AG04450 (cell line): ENCODE data around the gene LCP1. TPM values are rescaled to one million over a fixed set of nuclear protein-coding genes. Genes with fewer than 3 reads are reported as not detected.

Experiments
- CTCF ChIA-PET: fragments of 300-600, 350-600 bp; formaldehyde crosslinking; extraction: SDS; loops from one replicate; lab custom pipeline; 2022; ENCODE audit warnings: antibody characterized with exemption, inconsistent platforms; lab: Charles Lee
- POLR2A ChIA-PET: fragments of 350-600 bp; formaldehyde crosslinking; extraction: SDS; loops from one replicate; lab custom pipeline; 2021; ENCODE audit warnings: antibody characterized with exemption, inconsistent platforms; lab: Yijun Ruan, JAX
- DNase-seq: peaks from one replicate; pipeline ENCODE4 v3.0.0-alpha.2; 2011; ENCODE audit warnings: low read depth, low spot score
- H3K27ac ChIP-seq: one replicate; pipeline ENCODE4 v1.5.1; 2012; ENCODE audit warnings: low read depth, low read length, control low read depth
- H3K27me3 ChIP-seq: one replicate; pipeline ENCODE4 v1.6.0; 2012; ENCODE audit warnings: low read length; ENCODE audit not compliant: control insufficient read depth, insufficient read depth
- H3K4me3 ChIP-seq: 2 replicates; pipeline ENCODE4 v1.5.1; 2011; ENCODE audit warnings: mild to moderate bottlenecking, low read depth, low read length, control low read depth
- H3K9me3 ChIP-seq: 2 replicates; pipeline ENCODE4 v1.5.1; 2012; ENCODE audit warnings: low read length; ENCODE audit not compliant: control insufficient read depth, insufficient read depth
- polyA plus RNA-seq: library from polyadenylated mRNA; depleted of rRNA; stranded (reverse); fragments of >200 nt; gene quantifications from 2 replicates; pipeline ENCODE4 v1.2.3, GENCODE V29; 2011
- TF ChIP-seq, protein P1 (sequence below): IDR thresholded peaks from 2 replicates; pipeline ENCODE4 v1.5.1; 2011; ENCODE audit warnings: low read depth, low read length, control low read depth, inconsistent platforms

LCP1 gene
- polyA plus RNA-seq, 1 experiment = not detected

DNA sequence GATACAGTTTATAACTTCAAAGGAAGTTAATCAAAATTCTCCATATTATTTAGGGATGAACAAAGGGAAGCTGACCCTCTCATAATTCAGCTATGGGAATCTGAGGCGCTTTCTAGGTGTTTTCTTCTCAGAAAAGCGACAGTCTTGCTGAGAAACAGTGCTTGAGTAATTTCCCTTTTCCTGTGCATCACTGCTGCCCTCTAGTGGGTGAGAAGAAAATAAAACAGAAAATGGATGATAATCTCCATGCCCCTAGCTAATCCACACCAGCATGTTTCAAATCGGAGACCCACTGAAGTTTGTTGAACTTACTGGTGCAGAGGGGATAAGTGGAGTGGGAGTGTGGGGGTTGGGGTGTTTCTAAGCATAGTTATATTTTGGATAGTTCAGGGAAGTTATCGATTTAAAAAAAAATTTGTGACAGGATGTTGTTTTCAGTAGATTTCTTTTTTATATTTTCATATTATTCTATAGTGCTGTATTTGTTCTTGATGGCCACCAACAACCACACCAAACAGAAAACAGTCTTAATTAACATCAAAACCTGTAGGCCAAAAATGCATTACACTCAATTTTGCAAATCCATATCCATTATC lies 21.4 kb downstream of the LCP1 start:
- CTCF ChIA-PET = interaction anchor here (0.6 to 3.8 kb wide), 24 partner anchors 8 to 648 kb away, joined by 3 to 30 read pairs (median 4); no protein-coding TSS in a partner anchor
- TF ChIP-seq, protein P1, sequence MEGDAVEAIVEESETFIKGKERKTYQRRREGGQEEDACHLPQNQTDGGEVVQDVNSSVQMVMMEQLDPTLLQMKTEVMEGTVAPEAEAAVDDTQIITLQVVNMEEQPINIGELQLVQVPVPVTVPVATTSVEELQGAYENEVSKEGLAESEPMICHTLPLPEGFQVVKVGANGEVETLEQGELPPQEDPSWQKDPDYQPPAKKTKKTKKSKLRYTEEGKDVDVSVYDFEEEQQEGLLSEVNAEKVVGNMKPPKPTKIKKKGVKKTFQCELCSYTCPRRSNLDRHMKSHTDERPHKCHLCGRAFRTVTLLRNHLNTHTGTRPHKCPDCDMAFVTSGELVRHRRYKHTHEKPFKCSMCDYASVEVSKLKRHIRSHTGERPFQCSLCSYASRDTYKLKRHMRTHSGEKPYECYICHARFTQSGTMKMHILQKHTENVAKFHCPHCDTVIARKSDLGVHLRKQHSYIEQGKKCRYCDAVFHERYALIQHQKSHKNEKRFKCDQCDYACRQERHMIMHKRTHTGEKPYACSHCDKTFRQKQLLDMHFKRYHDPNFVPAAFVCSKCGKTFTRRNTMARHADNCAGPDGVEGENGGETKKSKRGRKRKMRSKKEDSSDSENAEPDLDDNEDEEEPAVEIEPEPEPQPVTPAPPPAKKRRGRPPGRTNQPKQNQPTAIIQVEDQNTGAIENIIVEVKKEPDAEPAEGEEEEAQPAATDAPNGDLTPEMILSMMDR = peak; percentile 79
- Histone ChIP-seq H3K27ac (no peak overlapping the region), H3K4me3 (no peak overlapping the region), H3K27me3 (peaks cover 8% of the 10 kb centered on the region), H3K9me3 (no peaks in the 10 kb centered on the region; the same call in 1 of the 2 replicates)
- POLR2A ChIA-PET = no interaction called here
- DNase-seq = peak; percentile 11

- Histone ChIP-seq H3K9me3 (no peaks in the 10 kb centered on the region; the same call in 1 of the 2 replicates), H3K27me3 (peaks cover 8% of the 10 kb centered on the region), H3K27ac (no peak overlapping the region), H3K4me3 (no peak overlapping the region)
- ChIA-PET CTCF (interaction anchor here (0.5 to 3.8 kb wide), 26 partner anchors 8 to 1070 kb away, joined by 3 to 30 read pairs (median 4); no protein-coding TSS in a partner anchor), POLR2A (no interaction called here)
- DNase-seq = no peak
- TF ChIP-seq, protein P1 = no peak
These were observed 21.9 kb downstream of the LCP1 start for GRCh38 chr13:46160065-46160464.

- CTCF ChIA-PET = interaction anchor here (1.0 to 3.8 kb wide), 8 partner anchors 9 to 535 kb away, joined by 3 to 30 read pairs (median 6); no protein-coding TSS in a partner anchor
- Histone ChIP-seq H3K27ac (no peak overlapping the region), H3K27me3 (peaks cover 8% of the 10 kb centered on the region), H3K9me3 (no peaks in the 10 kb centered on the region; the same call in 1 of the 2 replicates), H3K4me3 (no peak overlapping the region)
- DNase-seq = no peak
- TF ChIP-seq, protein P1 = no peak
- POLR2A ChIA-PET = no interaction called here
These were observed 23.0 kb downstream of the LCP1 start for GRCh38 chr13:46158983-46159382.

DNA sequence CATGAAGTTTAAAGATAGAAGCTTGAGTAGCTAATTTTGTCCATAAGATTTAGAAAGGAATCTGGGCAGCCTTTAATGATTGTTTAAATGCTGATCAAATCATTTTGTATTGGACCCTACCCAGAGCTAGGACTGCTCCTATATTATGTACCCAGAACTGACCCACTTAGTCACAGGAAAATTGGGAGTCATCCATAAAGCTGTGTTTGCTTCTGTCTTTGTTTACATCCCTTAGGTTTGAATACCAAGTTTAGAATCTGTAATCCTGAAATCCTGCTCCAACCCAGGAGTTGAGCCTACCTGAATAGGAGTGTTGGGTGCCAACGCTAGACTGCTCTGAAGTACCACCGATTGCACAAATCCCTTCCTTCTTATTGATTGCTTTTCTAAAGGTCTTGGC lies 23.8 kb downstream of the LCP1 start:
- TF ChIP-seq, protein P1 = no peak
- ChIA-PET POLR2A (no interaction called here), CTCF (interaction anchor here (1.0 to 3.8 kb wide), 3 partner anchors 9 to 133 kb away, joined by 3 to 30 read pairs (median 3); no protein-coding TSS in a partner anchor)

GRCh38 chr13:46154136-46154801 lies 27.7 kb downstream of the LCP1 start:
- Histone ChIP-seq H3K27ac (no peak overlapping the region), H3K4me3 (no peak overlapping the region), H3K27me3 (peaks cover 9% of the 10 kb centered on the region), H3K9me3 (no peaks in the 10 kb centered on the region)
- TF ChIP-seq, protein P1 = no peak
- no peak for DNase-seq
- CTCF ChIA-PET = interaction anchor here (0.6 kb wide), 1 partner anchor 19 kb away, joined by 4 read pairs; no protein-coding TSS in a partner anchor
- POLR2A ChIA-PET = no interaction called here

More for the DNA sequence above, 23.8 kb downstream of the LCP1 start:
- H3K4me3 ChIP-seq = no peak overlapping the region
- no peaks in the 10 kb centered on the region; the same call in 1 of the 2 replicates for H3K9me3 ChIP-seq
- peaks cover 8% of the 10 kb centered on the region for H3K27me3 ChIP-seq
- DNase-seq = no peak
- H3K27ac ChIP-seq = no peak overlapping the region
